HG02610 (cell line): Measurements from ENCODE around the gene HSD11B1L.
"Not testable (repeated sequence)": the region's sequence is repeated elsewhere in the genome, so short reads cannot be mapped to it uniquely, and the experiment has no call there.

Experiments used
- ATAC-seq: cut with Tn5 transposase; IDR thresholded peaks from one replicate; pipeline ENCODE4 v1.9.1; 2021; ENCODE audit warnings: mild to moderate bottlenecking, moderate library complexity; ENCODE audit not compliant: unreplicated experiment

The HSD11B1L gene

GRCh38 chr19:5719961-5720790 is 39.3 kb downstream of the HSD11B1L start, which contains the start of the genes CATSPERD and LONP1:
Gene CATSPERD, plus strand, starts transcription at chr19:5720637. Its CDS starts 101 bp downstream, at chr19:5720738.
Gene LONP1, minus strand, starts transcription at chr19:5720146. Its CDS starts 14 bp downstream, at chr19:5720132.
- ATAC-seq, result peak; percentile 80

GRCh38 chr19:5727453-5728050 is 46.7 kb downstream of the HSD11B1L start:
- no peak for ATAC-seq

- ATAC-seq, result not testable (repeated sequence)
These were observed 52.3 kb downstream of the HSD11B1L start for GRCh38 chr19:5733172-5733571.
